SU-DHL-6 (cell line): Measurements from ENCODE around the gene SNRNP200.

Experiments used
- H2AFZ ChIP-seq: fragments of 200-600 bp; sonication (generic); 2 replicates; pipeline ENCODE4 v1.6.1; 2014; ENCODE audit warnings: low read depth, mild to moderate bottlenecking, moderate library complexity, mixed read lengths, antibody characterized with exemption, low read length; ENCODE audit not compliant: severe bottlenecking
- H3F3A ChIP-seq: fragments of 200-600 bp; shearing (Covaris generic); 2 replicates; pipeline ENCODE4 v1.6.0; 2016; ENCODE audit warnings: antibody characterized with exemption, mild to moderate bottlenecking; ENCODE audit not compliant: insufficient read depth
- H3K27ac ChIP-seq: fragments of 200-600 bp; sonication (generic); 2 replicates; pipeline ENCODE4 v1.5.1; 2016; ENCODE audit warnings: low read depth, mild to moderate bottlenecking, low read length, moderate library complexity, mixed read lengths
- H3K27me3 ChIP-seq: fragments of 200-600 bp; sonication (generic), shearing (Covaris generic); 2 replicates; pipeline ENCODE4 v1.6.0; 2014; ENCODE audit warnings: mild to moderate bottlenecking, low read length
- H3K36me3 ChIP-seq: fragments of 200-600 bp; sonication (generic); 2 replicates; pipeline ENCODE4 v1.6.1; 2014; ENCODE audit warnings: mild to moderate bottlenecking, low read length, mixed read lengths
- H3K4me2 ChIP-seq: fragments of 300-600, 200-600 bp; shearing (Covaris generic), sonication (generic); 2 replicates; pipeline ENCODE4 v1.6.0; 2014; ENCODE audit warnings: low read length, low read depth, mild to moderate bottlenecking; ENCODE audit not compliant: poor library complexity, severe bottlenecking
- H3K4me3 ChIP-seq: fragments of 200-600 bp; sonication (generic); 2 replicates; pipeline ENCODE4 v1.5.1; 2014; ENCODE audit warnings: antibody characterized with exemption, low read length, mild to moderate bottlenecking, mixed read lengths; ENCODE audit not compliant: insufficient read depth, poor library complexity, severe bottlenecking
- H3K79me2 ChIP-seq: fragments of 200-600 bp; sonication (generic); 2 replicates; pipeline ENCODE4 v1.6.1; 2014; ENCODE audit warnings: mild to moderate bottlenecking, low read length, moderate library complexity; ENCODE audit not compliant: insufficient read depth
- H3K9ac ChIP-seq: fragments of 200-600 bp; sonication (generic); 2 replicates; pipeline ENCODE4 v1.7.0; 2014; ENCODE audit warnings: mild to moderate bottlenecking, low read length
- H3K9me2 ChIP-seq: fragments of 200-600 bp; sonication (generic); replicated peaks from 2 replicates; pipeline ENCODE4 v1.6.1; 2014; ENCODE audit warnings: low read length; ENCODE audit not compliant: insufficient read depth
- H3K9me3 ChIP-seq: fragments of 200-600 bp; sonication (generic); 2 replicates; pipeline ENCODE4 v1.6.1; 2014; ENCODE audit warnings: low read length, mixed read lengths; ENCODE audit not compliant: insufficient read depth
- H4K20me1 ChIP-seq: fragments of 200-600 bp; sonication (generic); 2 replicates; pipeline ENCODE4 v1.6.1; 2014; ENCODE audit warnings: low read depth, mild to moderate bottlenecking, antibody characterized with exemption, low read length, moderate library complexity, mixed read lengths
- CTCF ChIP-seq: fragments of 200-600 bp; sonication (generic); IDR thresholded peaks from one replicate; pipeline ENCODE4 v1.5.1; 2017; ENCODE audit warnings: antibody characterized with exemption, mild to moderate bottlenecking, low read length, moderate library complexity; ENCODE audit not compliant: insufficient read depth, poor library complexity, severe bottlenecking
- EZH2phosphoT487 ChIP-seq: fragments of 200-600 bp; sonication (generic), shearing (Covaris generic); conservative IDR thresholded peaks from 2 replicates; pipeline ENCODE4 v1.6.1; 2018; ENCODE audit warnings: mild to moderate bottlenecking, antibody characterized with exemption, low read length, moderate library complexity, mixed read lengths

The SNRNP200 gene

GRCh38 chr2:96315005-96315399 lies 9.7 kb upstream of the SNRNP200 start:
- Histone ChIP-seq H3K36me3 (no peaks in the 10 kb centered on the region), H3K4me2 (no peak overlapping the region), H3F3A (peaks cover 10% of the 10 kb centered on the region; the same call in 1 of the 2 replicates), H3K9ac (no peak overlapping the region), H4K20me1 (no peaks in the 10 kb centered on the region), H3K27ac (no peak overlapping the region), H3K9me2 (no peaks in the 10 kb centered on the region), H3K4me3 (no peak overlapping the region), H3K27me3 (no peaks in the 10 kb centered on the region), H2AFZ (no peak overlapping the region), H3K9me3 (no peaks in the 10 kb centered on the region), H3K79me2 (peaks cover 12% of the 10 kb centered on the region; the same call in 1 of the 2 replicates)
- TF ChIP-seq EZH2phosphoT487 (no peak), CTCF (no peak)

GRCh38 chr2:96308248-96308647 lies 2.9 kb upstream of the SNRNP200 start:
- Histone ChIP-seq H3K4me2 (no peak overlapping the region), H3K4me3 (no peak overlapping the region), H3K9me3 (no peaks in the 10 kb centered on the region), H3F3A (peaks cover 7% of the 10 kb centered on the region; the same call in 1 of the 2 replicates), H3K36me3 (peaks cover 7% of the 10 kb centered on the region), H4K20me1 (no peaks in the 10 kb centered on the region), H3K27me3 (no peaks in the 10 kb centered on the region), H2AFZ (no peak overlapping the region), H3K27ac (no peak overlapping the region), H3K9me2 (no peaks in the 10 kb centered on the region), H3K79me2 (peaks cover 28% of the 10 kb centered on the region), H3K9ac (no peak overlapping the region)
- TF ChIP-seq CTCF: no peak
- TF ChIP-seq EZH2phosphoT487: no peak

- Histone ChIP-seq H3K9ac (peak overlapping the region; percentile 87), H3K27ac (peak overlapping the region; percentile 79), H2AFZ (no peak overlapping the region), H4K20me1 (no peaks in the 10 kb centered on the region), H3K36me3 (peaks cover 22% of the 10 kb centered on the region), H3K4me3 (peak overlapping the region; percentile 99), H3K9me2 (no peaks in the 10 kb centered on the region), H3K27me3 (no peaks in the 10 kb centered on the region), H3K4me2 (peak overlapping the region; percentile 87), H3F3A (peaks cover 7% of the 10 kb centered on the region; the same call in 1 of the 2 replicates), H3K9me3 (no peaks in the 10 kb centered on the region), H3K79me2 (peaks cover 46% of the 10 kb centered on the region)
- TF ChIP-seq EZH2phosphoT487 (no peak), CTCF (no peak)
Measured at GRCh38 chr2:96306370-96306769, 1.0 kb upstream of the SNRNP200 start.
